ENCODE measurements around the gene SH3RF1. TPM values are rescaled to one million over a fixed set of nuclear protein-coding genes. Genes with fewer than 3 reads are reported as not detected.

SH3RF1 gene
- total and polyA plus RNA-seq, 8 donors, result 4.0 to 30.6 (median 12.7) TPM

DNA sequence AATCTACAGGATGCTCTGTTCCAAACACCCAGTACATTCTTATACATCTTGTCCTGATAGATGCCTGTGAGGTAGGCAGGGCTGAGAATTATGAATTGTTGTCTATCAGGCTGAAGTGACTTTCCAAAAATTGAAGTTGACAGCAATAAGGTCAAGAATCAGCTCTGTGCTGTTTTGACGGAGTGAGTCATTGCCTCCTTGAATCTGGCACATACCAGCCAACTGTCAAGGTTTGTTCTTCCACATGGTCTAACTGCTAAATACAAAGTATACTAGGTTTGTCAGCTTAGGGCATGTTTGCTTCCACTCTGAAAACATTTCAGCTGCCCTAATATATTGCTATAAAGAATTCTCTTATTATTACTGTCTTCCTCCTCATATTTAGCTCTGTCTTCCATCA, 32.3 kb downstream of the SH3RF1 start:
- Histone ChIP-seq H3K36me3 (no peaks in the 10 kb centered on the region), H3K27ac (peak overlapping the region in 1 of 4 donors; percentile 17), H3K4me3 (no peak overlapping the region), H3K9me3 (no peaks in the 10 kb centered on the region), H3K4me1 (peaks cover 19 to 34% (median 33%) of the 10 kb centered on the region in 3 donors), H3K27me3 (no peaks in the 10 kb centered on the region)
- ATAC-seq (peak; percentile 77 to 91 (median 80)), DNase-seq (no peak), FAIRE-seq (no peak)
- WGBS, 2 donors, result 18 to 45% methylated on average over 1 of the region's 1 CpG
- intact Hi-C loops (cut with DNase I), result no loop called here
- TF ChIP-seq, protein P1, sequence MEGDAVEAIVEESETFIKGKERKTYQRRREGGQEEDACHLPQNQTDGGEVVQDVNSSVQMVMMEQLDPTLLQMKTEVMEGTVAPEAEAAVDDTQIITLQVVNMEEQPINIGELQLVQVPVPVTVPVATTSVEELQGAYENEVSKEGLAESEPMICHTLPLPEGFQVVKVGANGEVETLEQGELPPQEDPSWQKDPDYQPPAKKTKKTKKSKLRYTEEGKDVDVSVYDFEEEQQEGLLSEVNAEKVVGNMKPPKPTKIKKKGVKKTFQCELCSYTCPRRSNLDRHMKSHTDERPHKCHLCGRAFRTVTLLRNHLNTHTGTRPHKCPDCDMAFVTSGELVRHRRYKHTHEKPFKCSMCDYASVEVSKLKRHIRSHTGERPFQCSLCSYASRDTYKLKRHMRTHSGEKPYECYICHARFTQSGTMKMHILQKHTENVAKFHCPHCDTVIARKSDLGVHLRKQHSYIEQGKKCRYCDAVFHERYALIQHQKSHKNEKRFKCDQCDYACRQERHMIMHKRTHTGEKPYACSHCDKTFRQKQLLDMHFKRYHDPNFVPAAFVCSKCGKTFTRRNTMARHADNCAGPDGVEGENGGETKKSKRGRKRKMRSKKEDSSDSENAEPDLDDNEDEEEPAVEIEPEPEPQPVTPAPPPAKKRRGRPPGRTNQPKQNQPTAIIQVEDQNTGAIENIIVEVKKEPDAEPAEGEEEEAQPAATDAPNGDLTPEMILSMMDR (IDR thresholded peaks at IDR 0.05), result no peak

DNA sequence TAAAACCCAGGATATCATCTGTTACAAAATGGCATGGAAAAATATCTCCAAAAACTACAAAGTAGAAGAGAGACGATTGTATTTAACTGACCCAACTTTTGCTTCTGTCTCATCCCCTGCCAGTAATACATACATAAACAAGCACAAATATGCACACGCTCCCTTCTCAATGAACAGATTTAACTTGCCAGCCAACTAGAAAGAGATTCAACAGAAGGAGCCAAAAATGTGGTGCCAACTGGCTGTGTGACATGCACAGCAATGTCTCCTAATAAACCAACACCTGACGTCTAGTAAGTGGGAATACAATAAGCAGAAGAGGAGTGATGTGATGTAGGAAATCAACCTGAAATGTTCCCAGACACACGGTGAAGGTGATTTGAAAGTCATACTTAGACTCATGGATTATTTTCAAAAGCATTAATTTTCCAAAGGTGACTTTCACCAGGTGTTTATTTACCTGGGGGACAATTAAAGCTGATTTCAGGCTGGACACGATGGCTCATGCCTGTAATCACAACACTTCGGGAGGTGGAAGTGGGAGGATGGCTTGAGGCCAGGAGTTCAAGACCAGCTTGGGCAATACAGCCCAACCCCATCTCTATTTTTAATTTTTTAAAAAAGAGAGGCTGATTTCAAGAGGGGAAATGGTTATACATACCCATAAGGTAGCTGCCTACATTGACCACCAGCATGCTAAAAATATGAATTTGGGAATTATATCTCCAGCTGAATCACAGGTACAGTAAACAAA, 33.7 kb downstream of the SH3RF1 start:
- no peak for FAIRE-seq
- Histone ChIP-seq H3K27ac (no peak overlapping the region), H3K4me3 (no peak overlapping the region), H3K36me3 (no peaks in the 10 kb centered on the region), H3K9me3 (no peaks in the 10 kb centered on the region), H3K4me1 (peaks cover 19 to 31% (median 29%) of the 10 kb centered on the region in 3 donors), H3K27me3 (no peaks in the 10 kb centered on the region)
- intact Hi-C loops (cut with DNase I), result no loop called here
- TF ChIP-seq, protein P1 (IDR thresholded peaks at IDR 0.05), result no peak
- DNase-seq, result no peak
- WGBS, 2 donors, result 22 to 24% methylated on average over 6 of the region's 6 CpGs
- ATAC-seq, result peak; percentile 17 to 55 (median 36)

DNA sequence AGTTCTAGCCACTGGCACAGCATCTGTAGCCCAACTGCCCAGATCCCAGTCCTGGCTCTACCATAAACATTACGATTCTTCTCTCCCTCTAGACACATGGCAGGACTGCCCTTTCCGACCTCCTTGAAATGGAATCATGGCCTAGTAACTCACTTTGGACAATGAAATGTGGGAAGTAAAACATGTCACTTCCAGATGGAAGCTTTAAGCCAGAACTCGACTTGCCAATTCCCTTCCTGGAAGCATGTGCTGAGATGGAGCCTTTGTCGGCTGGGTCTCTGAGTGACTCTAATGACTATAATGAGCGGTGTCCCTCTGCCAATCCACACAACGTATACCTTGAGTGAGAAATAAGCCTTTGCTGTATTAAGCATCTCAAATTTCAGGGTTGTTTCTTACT, 34.7 kb downstream of the SH3RF1 start:
- TF ChIP-seq, protein P1 (IDR thresholded peaks at IDR 0.05), result no peak
- ATAC-seq (no peak), FAIRE-seq (no peak), DNase-seq (no peak)
- H3K36me3 ChIP-seq, result no peaks in the 10 kb centered on the region
- no peak overlapping the region for H3K27ac ChIP-seq
- no peaks in the 10 kb centered on the region for H3K27me3 ChIP-seq
- intact Hi-C loops (cut with DNase I), result no loop called here
- no peaks in the 10 kb centered on the region for H3K9me3 ChIP-seq
- WGBS, 2 donors, result 84 to 86% methylated on average over 6 of the region's 6 CpGs
- no peak overlapping the region for H3K4me3 ChIP-seq
- peaks cover 19 to 31% (median 29%) of the 10 kb centered on the region in 3 donors for H3K4me1 ChIP-seq

DNA sequence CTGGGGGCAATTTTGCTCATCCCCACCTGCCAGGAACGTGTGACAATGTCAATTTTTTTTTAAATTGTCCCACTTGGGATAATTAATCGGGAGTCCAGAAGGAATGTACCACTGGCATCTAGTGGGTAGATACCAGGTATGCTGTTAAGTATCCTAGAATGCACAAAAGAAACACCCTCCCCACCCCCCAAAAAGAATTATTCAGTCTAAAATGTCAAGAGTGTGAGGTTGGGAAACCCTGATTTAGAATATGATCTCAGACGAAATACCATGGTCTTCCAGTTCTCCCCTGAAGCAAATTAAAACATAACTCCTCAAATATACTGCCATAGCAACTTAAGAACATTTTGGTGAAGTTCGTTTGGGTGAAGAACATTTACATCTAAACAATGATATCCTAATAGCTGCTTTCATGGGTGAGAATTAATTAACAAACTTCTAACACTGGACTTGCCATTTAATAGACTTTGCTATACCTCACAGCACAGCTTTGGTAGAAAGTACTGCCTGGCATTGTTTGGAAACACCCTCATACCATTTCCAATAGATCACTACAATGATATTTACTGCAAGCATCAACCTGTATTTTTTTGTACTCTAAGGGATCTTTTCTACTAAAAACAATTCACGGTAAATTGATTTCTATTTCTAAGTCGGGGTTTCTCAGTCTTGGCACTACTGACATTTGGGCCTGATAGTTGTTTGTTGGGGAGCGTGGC, 36.5 kb downstream of the SH3RF1 start:
- no peak for ATAC-seq
- no peak overlapping the region for H3K27ac ChIP-seq
- H3K9me3 ChIP-seq, result no peaks in the 10 kb centered on the region
- H3K36me3 ChIP-seq, result no peaks in the 10 kb centered on the region
- no peak for FAIRE-seq
- peaks cover 19 to 36% (median 27%) of the 10 kb centered on the region in 3 donors for H3K4me1 ChIP-seq
- no peak for DNase-seq
- 77 to 78% methylated on average over 7 of the region's 7 CpGs for WGBS, 2 donors
- no peak overlapping the region for H3K4me3 ChIP-seq
- intact Hi-C loops (cut with DNase I), result no loop called here
- TF ChIP-seq, protein P1 (IDR thresholded peaks at IDR 0.05), result no peak
- H3K27me3 ChIP-seq, result no peaks in the 10 kb centered on the region

Data from pancreas (tissue), 10 donors.